ENCODE results near the gene UNG. TPM values are rescaled to one million over a fixed set of nuclear protein-coding genes. Genes with fewer than 3 reads are reported as not detected.

UNG gene
- total RNA-seq, 1 donor from 2014 or later, result 17.8 TPM

GRCh38 chr12:109156036-109156435 is 58.6 kb downstream of the UNG start:
- DNase-seq, result no peak

- no peak for DNase-seq
Observed at GRCh38 chr12:109156586-109156985, 59.2 kb downstream of the UNG start.

GRCh38 chr12:109157986-109158385 is 60.6 kb downstream of the UNG start:
- DNase-seq, result no peak

GRCh38 chr12:109160433-109160832 is 63.0 kb downstream of the UNG start:
- no peak for DNase-seq

Small RNA genes within 50 kb of the gene (small RNA-seq; reads per million reads assigned to genes)
- gene RNA5SP372 (ENCODE audit: low replicate concordance), result not detected

Other genes starting within 250 kb of the UNG start
- 14.5 TPM for gene SSH1, start 240.0 kb upstream of the UNG start, total RNA-seq
- gene DAO, start 217.5 kb upstream of the UNG start, total RNA-seq, result not detected
- 0.30 TPM for gene SVOP, start 76.5 kb upstream of the UNG start, total RNA-seq
- 14.9 TPM for gene USP30, start 45.0 kb upstream of the UNG start, total RNA-seq
- gene ALKBH2, start 4.1 kb upstream of the UNG start, total RNA-seq, result 15.4 TPM
- gene ACACB, start 19.0 kb downstream of the UNG start, total RNA-seq, result 155 TPM
- gene FOXN4, start 211.7 kb downstream of the UNG start, total RNA-seq, result 0.10 TPM